Neutrophil (primary cell): ENCODE data around the gene POU3F3.

Source experiments
- H3K27ac ChIP-seq: fragments of 200-600 bp; sonication (generic); 2 replicates; pipeline ENCODE4 v1.5.1; 2016; ENCODE audit warnings: mild to moderate bottlenecking, moderate library complexity
- H3K27me3 ChIP-seq: fragments of 200-600 bp; sonication (generic); 2 replicates; pipeline ENCODE4 v1.6.0; 2016; ENCODE audit warnings: mild to moderate bottlenecking
- H3K36me3 ChIP-seq: fragments of 200-600 bp; sonication (generic); 2 replicates; pipeline ENCODE4 v1.5.1; 2017
- H3K4me1 ChIP-seq, 2 experiments: fragments of 200-600 bp in 1 of 2; sonication (generic) in 1 of 2; 1 replicate in 1 of 2; 2 replicates in 1 of 2; pipeline versions ENCODE4 v1.5.1 to v1.6.1; 2013 to 2016; ENCODE audit warnings: low read depth in 1 of 2, low read length in 1 of 2, mild to moderate bottlenecking in 1 of 2, moderate library complexity in 1 of 2; ENCODE audit not compliant: control insufficient read depth in 1 of 2, insufficient read depth in 1 of 2
- H3K4me3 ChIP-seq, 2 experiments: fragments of 200-600 bp in 1 of 2; sonication (generic) in 1 of 2; 1 replicate in 1 of 2; 2 replicates in 1 of 2; pipeline ENCODE4 v1.5.1; 2013 to 2016; ENCODE audit warnings: low read depth in 1 of 2, low read length in 1 of 2, mild to moderate bottlenecking in 1 of 2, moderate library complexity in 1 of 2
- H3K9me3 ChIP-seq: fragments of 200-600 bp; sonication (generic); 2 replicates; pipeline ENCODE4 v1.5.1; 2016
- TF ChIP-seq, protein P1 (sequence below): fragments of 200-600 bp; sonication (generic); IDR thresholded peaks from 2 replicates; pipeline ENCODE4 v1.5.1; 2016; ENCODE audit warnings: antibody characterized with exemption

POU3F3 gene

DNA sequence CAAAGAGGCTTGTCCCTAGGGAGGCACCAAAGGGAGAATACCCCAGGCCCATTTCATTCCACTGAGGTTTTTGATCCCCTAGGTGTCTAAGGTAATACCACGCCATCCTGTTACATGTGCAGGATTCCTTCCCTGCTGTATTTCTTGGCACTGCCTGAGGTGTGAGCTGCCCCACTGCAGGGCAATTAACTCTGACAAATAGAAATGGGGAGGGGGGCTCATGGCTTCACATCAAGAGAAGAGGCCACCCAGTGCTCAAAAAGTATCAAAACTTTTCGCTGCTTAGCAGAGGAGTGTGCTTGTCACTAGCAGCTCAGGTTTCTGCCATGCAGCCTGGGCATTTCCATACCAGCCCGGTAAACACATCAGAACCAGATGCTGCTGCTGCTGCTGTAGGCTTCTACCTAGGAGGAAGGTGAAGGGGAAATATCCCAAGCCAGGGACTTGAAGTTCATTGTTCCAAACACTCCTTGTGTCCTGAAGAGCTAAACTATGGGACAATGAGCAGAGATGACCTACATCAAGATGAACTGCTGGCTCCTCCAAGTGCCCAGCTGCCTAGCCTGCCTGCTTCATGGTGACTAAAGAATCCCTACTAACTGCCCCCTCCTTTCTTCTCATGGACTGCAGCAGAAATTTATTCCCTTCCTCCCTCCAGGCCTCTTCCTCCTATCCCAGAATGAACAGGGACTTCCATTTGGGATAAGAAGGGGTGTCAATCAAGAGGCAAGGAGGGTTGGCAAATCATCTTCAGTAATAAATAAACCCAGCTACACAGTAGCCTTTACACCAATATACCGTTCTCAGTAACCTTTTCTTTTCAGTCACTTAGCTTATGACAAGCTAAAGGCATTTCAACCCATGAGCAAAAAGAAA lies 16.4 kb downstream of the POU3F3 start:
- H3K4me3 ChIP-seq = no peak overlapping the region
- H3K36me3 ChIP-seq = no peaks in the 10 kb centered on the region
- H3K9me3 ChIP-seq = no peaks in the 10 kb centered on the region
- peaks cover 100% of the 10 kb centered on the region for H3K27me3 ChIP-seq
- TF ChIP-seq, protein P1, sequence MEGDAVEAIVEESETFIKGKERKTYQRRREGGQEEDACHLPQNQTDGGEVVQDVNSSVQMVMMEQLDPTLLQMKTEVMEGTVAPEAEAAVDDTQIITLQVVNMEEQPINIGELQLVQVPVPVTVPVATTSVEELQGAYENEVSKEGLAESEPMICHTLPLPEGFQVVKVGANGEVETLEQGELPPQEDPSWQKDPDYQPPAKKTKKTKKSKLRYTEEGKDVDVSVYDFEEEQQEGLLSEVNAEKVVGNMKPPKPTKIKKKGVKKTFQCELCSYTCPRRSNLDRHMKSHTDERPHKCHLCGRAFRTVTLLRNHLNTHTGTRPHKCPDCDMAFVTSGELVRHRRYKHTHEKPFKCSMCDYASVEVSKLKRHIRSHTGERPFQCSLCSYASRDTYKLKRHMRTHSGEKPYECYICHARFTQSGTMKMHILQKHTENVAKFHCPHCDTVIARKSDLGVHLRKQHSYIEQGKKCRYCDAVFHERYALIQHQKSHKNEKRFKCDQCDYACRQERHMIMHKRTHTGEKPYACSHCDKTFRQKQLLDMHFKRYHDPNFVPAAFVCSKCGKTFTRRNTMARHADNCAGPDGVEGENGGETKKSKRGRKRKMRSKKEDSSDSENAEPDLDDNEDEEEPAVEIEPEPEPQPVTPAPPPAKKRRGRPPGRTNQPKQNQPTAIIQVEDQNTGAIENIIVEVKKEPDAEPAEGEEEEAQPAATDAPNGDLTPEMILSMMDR = no peak
- H3K4me1 ChIP-seq = peaks cover 6 to 15% of the 10 kb centered on the region in 2 experiments
- H3K27ac ChIP-seq = no peak overlapping the region

DNA sequence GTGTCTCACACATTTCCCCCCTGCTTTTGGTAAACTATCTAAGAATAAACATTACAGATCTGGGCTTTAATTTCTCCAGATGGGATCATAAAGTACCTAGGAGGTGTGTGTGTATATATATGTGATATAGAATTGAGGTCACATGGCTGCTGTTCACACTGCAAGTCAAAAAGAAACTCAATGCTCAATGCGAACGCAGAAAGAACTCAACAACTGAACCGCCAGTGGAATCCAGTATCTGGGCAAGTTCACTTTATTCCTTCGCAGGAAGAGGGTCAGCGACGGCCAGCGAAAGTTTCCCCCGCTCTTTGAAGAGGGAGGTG lies 17.7 kb downstream of the POU3F3 start:
- Histone ChIP-seq H3K4me1 (peaks cover 6 to 15% of the 10 kb centered on the region in 2 experiments), H3K4me3 (no peak overlapping the region), H3K27ac (no peak overlapping the region), H3K36me3 (no peaks in the 10 kb centered on the region), H3K27me3 (peaks cover 100% of the 10 kb centered on the region), H3K9me3 (no peaks in the 10 kb centered on the region)
- TF ChIP-seq, protein P1 = no peak

DNA sequence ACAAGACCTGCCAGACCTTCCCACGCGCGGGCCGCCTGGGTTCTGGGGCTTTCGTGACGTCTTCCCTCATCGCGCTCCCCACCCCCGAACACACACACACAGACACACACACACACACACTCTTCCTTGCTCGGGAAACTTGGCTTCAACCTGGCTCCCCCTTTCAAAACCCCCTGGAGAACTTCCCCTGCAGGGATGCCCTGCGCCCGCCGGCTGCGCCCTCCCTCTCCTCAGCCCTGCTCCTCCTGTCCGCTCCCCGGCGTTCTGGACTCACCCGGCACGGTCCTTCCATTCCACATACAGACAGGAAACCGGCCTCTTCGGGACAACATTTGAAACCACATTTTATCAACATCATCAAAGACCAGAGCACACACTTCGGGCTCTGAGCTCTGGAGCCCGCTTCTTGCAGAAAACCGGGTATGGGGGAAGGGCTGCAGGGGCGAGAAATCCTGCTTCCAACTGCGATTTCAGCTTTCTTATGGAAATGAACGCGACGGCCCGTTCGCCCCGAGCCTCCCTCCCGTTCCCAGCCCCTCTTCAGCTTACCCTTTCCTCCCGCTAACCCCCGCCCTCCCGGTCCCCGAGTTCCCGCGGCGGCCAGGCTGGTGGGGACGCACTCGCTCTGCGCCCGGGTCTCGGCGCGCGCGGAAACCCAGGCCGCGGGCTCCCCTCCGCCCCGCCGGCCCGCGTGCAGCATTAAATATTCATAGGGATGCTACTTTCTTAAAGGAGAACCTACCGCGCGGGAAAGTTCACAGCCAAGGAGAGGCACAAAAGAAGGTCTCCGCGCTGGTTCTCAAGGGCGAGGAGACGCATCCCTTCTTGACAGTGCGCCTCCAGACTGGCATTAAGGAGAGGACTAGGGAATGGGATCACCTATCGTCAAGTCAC lies 18.3 kb downstream of the POU3F3 start:
- Histone ChIP-seq H3K27ac (no peak overlapping the region), H3K36me3 (no peaks in the 10 kb centered on the region), H3K9me3 (no peaks in the 10 kb centered on the region), H3K27me3 (peaks cover 100% of the 10 kb centered on the region), H3K4me1 (peaks cover 6 to 15% of the 10 kb centered on the region in 2 experiments), H3K4me3 (no peak overlapping the region)
- TF ChIP-seq, protein P1 = no peak

DNA sequence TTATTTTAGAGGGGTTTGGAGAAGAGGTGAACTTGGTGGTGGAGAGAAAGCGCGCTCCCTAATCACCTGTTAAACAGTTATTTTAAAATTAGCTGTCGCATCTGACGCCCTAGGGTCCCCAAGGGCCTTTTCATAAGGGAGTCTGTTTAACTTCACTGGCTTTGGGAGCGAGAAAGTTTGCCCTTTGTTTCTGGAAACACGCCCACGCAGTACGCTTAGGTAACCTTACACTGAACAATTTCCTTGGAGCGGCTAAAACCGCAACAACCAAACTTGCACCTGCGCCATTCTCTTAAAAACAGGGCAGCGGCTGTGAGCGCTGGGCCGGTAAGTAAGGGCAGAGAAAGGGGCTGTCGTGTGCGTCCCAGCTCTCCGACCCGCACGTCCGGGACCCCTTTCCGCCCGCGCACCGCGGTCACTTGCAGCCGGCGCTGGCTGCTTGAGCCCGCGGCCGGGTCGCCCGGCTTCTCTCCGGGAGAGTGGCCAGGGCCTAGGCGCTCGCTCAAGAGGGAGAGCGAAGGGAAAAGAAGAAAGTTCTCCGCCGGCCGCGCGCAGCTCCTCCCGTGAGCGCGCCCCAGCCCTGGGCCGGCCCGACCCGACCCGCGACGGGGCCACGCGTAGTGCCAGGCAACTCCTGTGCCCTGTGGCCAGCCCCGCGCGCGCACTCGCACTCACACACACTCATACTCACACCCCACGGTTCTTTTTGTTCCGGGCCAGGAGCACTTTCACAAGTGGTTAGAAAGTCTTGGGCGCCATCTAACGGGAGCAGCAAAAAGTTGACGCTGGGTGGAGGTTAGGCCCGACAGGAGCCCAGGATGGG lies 19.2 kb downstream of the POU3F3 start:
- peak overlapping the region in 1 of 2 experiments; percentile 36 for H3K4me3 ChIP-seq
- H3K9me3 ChIP-seq = no peaks in the 10 kb centered on the region
- no peaks in the 10 kb centered on the region for H3K36me3 ChIP-seq
- TF ChIP-seq, protein P1 = no peak
- peaks cover 6 to 15% of the 10 kb centered on the region in 2 experiments for H3K4me1 ChIP-seq
- H3K27ac ChIP-seq = no peak overlapping the region
- peaks cover 100% of the 10 kb centered on the region for H3K27me3 ChIP-seq

GRCh38 chr2:104873689-104874054 lies 19.8 kb downstream of the POU3F3 start:
- H3K36me3 ChIP-seq = no peaks in the 10 kb centered on the region
- TF ChIP-seq, protein P1 = no peak
- H3K27me3 ChIP-seq = peaks cover 100% of the 10 kb centered on the region
- H3K9me3 ChIP-seq = no peaks in the 10 kb centered on the region
- H3K27ac ChIP-seq = no peak overlapping the region
- H3K4me3 ChIP-seq = no peak overlapping the region
- H3K4me1 ChIP-seq = peaks cover 6 to 15% of the 10 kb centered on the region in 2 experiments
